ENCODE measurements around the gene CNFN.

CNFN gene

DNA sequence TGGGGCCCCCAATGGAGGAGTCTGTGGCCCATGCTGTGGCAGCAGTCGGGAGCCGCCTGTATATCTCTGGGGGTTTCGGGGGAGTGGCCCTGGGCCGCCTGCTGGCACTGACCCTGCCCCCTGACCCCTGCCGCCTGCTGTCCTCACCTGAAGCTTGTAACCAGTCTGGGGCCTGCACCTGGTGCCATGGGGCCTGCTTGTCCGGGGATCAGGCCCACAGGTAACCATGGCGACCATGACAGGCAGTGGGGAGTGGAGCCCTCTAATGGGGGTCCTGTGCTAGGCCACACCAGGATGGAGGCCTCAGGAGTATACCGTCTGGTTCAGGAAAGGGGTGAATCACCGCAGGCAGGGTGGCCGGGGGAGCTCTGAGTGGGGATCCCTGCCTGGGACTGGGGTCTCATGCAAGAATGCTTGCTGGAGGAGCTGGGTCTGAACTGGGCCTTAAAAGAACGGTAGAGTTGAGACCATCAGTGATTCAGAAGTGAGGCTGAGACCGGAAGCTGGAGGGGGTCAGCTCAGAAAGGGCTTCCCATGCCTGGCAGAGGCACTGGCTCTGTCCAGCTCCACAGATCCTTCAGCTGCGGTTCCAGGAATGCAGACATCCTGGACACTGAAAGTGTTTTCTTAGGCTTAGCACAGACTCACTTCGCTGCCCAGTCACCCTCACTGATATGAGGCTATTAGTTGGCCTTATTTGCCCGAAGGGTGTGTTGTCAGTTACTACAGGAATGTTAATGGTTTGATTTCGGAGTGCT is 29.1 kb downstream of the CNFN start:
- peaks cover 19% of the 10 kb centered on the region for H3K36me3 ChIP-seq (ENCODE audit: insufficient read depth, low read length)
- no peaks in the 10 kb centered on the region for H3K79me2 ChIP-seq (ENCODE audit: insufficient read depth, low read length)

GRCh38 chr19:42357290-42357689 is 32.8 kb downstream of the CNFN start:
- no peak overlapping the region for H3K4me2 ChIP-seq (ENCODE audit: low read length)
- no peak for TF ChIP-seq EZH2 (IDR thresholded peaks at IDR 0.05; ENCODE audit: borderline replicate concordance, low read length)
- TF ChIP-seq, protein P1, sequence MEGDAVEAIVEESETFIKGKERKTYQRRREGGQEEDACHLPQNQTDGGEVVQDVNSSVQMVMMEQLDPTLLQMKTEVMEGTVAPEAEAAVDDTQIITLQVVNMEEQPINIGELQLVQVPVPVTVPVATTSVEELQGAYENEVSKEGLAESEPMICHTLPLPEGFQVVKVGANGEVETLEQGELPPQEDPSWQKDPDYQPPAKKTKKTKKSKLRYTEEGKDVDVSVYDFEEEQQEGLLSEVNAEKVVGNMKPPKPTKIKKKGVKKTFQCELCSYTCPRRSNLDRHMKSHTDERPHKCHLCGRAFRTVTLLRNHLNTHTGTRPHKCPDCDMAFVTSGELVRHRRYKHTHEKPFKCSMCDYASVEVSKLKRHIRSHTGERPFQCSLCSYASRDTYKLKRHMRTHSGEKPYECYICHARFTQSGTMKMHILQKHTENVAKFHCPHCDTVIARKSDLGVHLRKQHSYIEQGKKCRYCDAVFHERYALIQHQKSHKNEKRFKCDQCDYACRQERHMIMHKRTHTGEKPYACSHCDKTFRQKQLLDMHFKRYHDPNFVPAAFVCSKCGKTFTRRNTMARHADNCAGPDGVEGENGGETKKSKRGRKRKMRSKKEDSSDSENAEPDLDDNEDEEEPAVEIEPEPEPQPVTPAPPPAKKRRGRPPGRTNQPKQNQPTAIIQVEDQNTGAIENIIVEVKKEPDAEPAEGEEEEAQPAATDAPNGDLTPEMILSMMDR (IDR thresholded peaks at IDR 0.05; ENCODE audit: low read length): no peak
- H3K4me3 ChIP-seq (ENCODE audit: low read depth, low read length, poor library complexity, severe bottlenecking): no peak overlapping the region

More for the DNA sequence above, 29.1 kb downstream of the CNFN start:
- Histone ChIP-seq H3K27ac (ENCODE audit: low read depth, low read length, poor library complexity, severe bottlenecking) (no peak overlapping the region), H3F3A (ENCODE audit: insufficient read depth, low read length) (no peaks in the 10 kb centered on the region), H4K20me1 (ENCODE audit: insufficient read depth, low read length) (no peaks in the 10 kb centered on the region), H3K9me3 (ENCODE audit: low read length) (peaks cover 12% of the 10 kb centered on the region), H3K9ac (ENCODE audit: low read length) (no peak overlapping the region), H3K9me2 (ENCODE audit: low read depth, low read length) (no peaks in the 10 kb centered on the region), H3K4me2 (ENCODE audit: low read length) (no peak overlapping the region), H3K4me1 (ENCODE audit: insufficient read depth, low read length, severe bottlenecking) (peaks cover 18% of the 10 kb centered on the region), H3K27me3 (ENCODE audit: insufficient read depth, low read length) (no peaks in the 10 kb centered on the region), H3K4me3 (ENCODE audit: low read depth, low read length, poor library complexity, severe bottlenecking) (no peak overlapping the region), H2AFZ (ENCODE audit: low read length) (no peak overlapping the region)
- TF ChIP-seq, protein P1 (IDR thresholded peaks at IDR 0.05; ENCODE audit: low read length): peak; percentile 31
- TF ChIP-seq EZH2 (IDR thresholded peaks at IDR 0.05; ENCODE audit: borderline replicate concordance, low read length): no peak

DNA sequence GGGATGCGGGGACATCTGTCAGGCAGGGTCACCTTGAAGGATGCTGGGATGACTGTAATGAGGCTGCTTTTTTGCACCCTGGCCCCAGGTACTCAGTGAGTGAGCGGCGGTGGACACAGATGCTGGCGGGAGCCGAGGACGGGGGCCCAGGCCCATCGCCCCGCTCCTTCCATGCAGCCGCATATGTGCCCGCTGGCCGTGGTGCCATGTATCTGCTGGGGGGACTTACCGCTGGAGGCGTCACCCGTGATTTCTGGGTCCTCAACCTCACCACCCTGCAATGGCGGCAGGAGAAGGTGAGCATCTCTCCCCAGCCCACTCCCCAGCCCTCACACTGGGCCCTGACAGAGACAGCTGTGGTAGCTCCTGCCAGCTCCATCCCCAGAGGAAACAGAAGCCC is 33.4 kb downstream of the CNFN start:
- Histone ChIP-seq H3K9me2 (ENCODE audit: low read depth, low read length) (no peaks in the 10 kb centered on the region), H4K20me1 (ENCODE audit: insufficient read depth, low read length) (no peaks in the 10 kb centered on the region), H3K4me3 (ENCODE audit: low read depth, low read length, poor library complexity, severe bottlenecking) (no peak overlapping the region), H3K27ac (ENCODE audit: low read depth, low read length, poor library complexity, severe bottlenecking) (no peak overlapping the region), H3K9me3 (ENCODE audit: low read length) (no peaks in the 10 kb centered on the region), H2AFZ (ENCODE audit: low read length) (no peak overlapping the region), H3F3A (ENCODE audit: insufficient read depth, low read length) (no peaks in the 10 kb centered on the region), H3K27me3 (ENCODE audit: insufficient read depth, low read length) (no peaks in the 10 kb centered on the region), H3K9ac (ENCODE audit: low read length) (no peak overlapping the region), H3K4me2 (ENCODE audit: low read length) (no peak overlapping the region), H3K79me2 (ENCODE audit: insufficient read depth, low read length) (no peaks in the 10 kb centered on the region), H3K4me1 (ENCODE audit: insufficient read depth, low read length, severe bottlenecking) (peaks cover 6% of the 10 kb centered on the region), H3K36me3 (ENCODE audit: insufficient read depth, low read length) (no peaks in the 10 kb centered on the region)
- TF ChIP-seq, protein P1 (IDR thresholded peaks at IDR 0.05; ENCODE audit: low read length): no peak
- TF ChIP-seq EZH2 (IDR thresholded peaks at IDR 0.05; ENCODE audit: borderline replicate concordance, low read length): no peak

More at GRCh38 chr19:42357290-42357689, 32.8 kb downstream of the CNFN start:
- H3K9me2 ChIP-seq (ENCODE audit: low read depth, low read length): no peaks in the 10 kb centered on the region
- H3K36me3 ChIP-seq (ENCODE audit: insufficient read depth, low read length): no peaks in the 10 kb centered on the region
- no peaks in the 10 kb centered on the region for H4K20me1 ChIP-seq (ENCODE audit: insufficient read depth, low read length)
- H3K9me3 ChIP-seq (ENCODE audit: low read length): no peaks in the 10 kb centered on the region
- no peak overlapping the region for H2AFZ ChIP-seq (ENCODE audit: low read length)
- no peaks in the 10 kb centered on the region for H3K27me3 ChIP-seq (ENCODE audit: insufficient read depth, low read length)
- H3K79me2 ChIP-seq (ENCODE audit: insufficient read depth, low read length): no peaks in the 10 kb centered on the region
- H3F3A ChIP-seq (ENCODE audit: insufficient read depth, low read length): no peaks in the 10 kb centered on the region
- no peak overlapping the region for H3K27ac ChIP-seq (ENCODE audit: low read depth, low read length, poor library complexity, severe bottlenecking)
- H3K4me1 ChIP-seq (ENCODE audit: insufficient read depth, low read length, severe bottlenecking): peaks cover 1% of the 10 kb centered on the region
- H3K9ac ChIP-seq (ENCODE audit: low read length): no peak overlapping the region

Measured in OCI-LY1 (cell line).